ENCODE data around the gene RAB20. TPM values are rescaled to one million over a fixed set of nuclear protein-coding genes. Genes with fewer than 3 reads are reported as not detected.
A peak's percentile ranks its signal among the peaks of the same experiment; 100 is the strongest.

The RAB20 gene
- total and polyA plus RNA-seq, 9 of the 15 experiments (the other 6 are each of a cell fraction or from before 2014, with no cell fraction given) = 0.62 to 9.2 (median 5.4) TPM

DNA sequence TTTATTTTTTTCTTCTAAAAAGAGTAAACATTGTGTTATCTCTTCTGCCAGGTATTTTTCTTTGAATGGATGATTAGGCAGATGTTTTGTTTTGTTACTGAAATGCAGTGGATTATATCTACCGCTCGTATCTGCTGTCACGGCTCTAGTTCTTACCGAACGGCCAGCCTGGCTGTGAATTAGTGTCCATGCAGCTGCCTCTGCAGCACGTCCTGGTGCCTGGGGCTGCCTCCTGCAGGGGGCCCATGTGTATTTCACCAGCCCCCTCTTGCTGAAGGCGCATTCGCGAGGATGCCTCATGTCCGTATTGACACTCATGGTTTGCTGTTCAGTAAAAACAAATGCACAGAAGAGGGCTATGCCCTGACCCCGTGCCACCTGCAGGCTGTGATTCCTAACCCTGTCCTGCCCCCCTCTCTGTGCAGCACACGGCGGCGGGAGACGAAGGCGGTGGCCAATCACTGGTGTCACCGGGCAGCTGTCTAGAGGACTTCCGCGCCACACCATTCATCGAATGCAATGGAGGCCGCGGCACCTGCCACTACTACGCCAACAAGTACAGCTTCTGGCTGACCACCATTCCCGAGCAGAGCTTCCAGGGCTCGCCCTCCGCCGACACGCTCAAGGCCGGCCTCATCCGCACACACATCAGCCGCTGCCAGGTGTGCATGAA lies 49.9 kb downstream of the RAB20 start (continued):
- TF ChIP-seq, protein P1, sequence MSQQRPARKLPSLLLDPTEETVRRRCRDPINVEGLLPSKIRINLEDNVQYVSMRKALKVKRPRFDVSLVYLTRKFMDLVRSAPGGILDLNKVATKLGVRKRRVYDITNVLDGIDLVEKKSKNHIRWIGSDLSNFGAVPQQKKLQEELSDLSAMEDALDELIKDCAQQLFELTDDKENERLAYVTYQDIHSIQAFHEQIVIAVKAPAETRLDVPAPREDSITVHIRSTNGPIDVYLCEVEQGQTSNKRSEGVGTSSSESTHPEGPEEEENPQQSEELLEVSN (IDR thresholded peaks at IDR 0.05; ENCODE audit: borderline replicate concordance in 1 of 2, extremely low read depth in 1 of 2, insufficient read depth in 1 of 2, insufficient read length in 1 of 2, low read depth in 1 of 2, low read length in 1 of 2, poor library complexity in 1 of 2, severe bottlenecking in 1 of 2) = peak in 1 of 2 experiments; percentile 32
- TF ChIP-seq KAT2B (IDR thresholded peaks at IDR 0.05; ENCODE audit: low read depth, low read length) (no peak), ZNF253 (CRISPR knock-in tag; conservative IDR thresholded peaks at IDR 0.05) (no peak), HDAC3 (IDR thresholded peaks at IDR 0.05; ENCODE audit: borderline replicate concordance, partially characterized antibody) (no peak), GTF2A2 (tag; IDR thresholded peaks at IDR 0.05) (no peak), SAFB (IDR thresholded peaks at IDR 0.05; ENCODE audit: borderline replicate concordance, low read depth, low read length) (no peak), PTTG1 (tag; IDR thresholded peaks at IDR 0.05; ENCODE audit: low read depth) (no peak), HDAC1 (IDR thresholded peaks at IDR 0.05) (no peak), SMARCB1 (IDR thresholded peaks at IDR 0.05; ENCODE audit: insufficient read length, low read depth) (no peak), NR3C1 (CRISPR knock-in tag; IDR thresholded peaks at IDR 0.05) (no peak), ILF3 (IDR thresholded peaks at IDR 0.05; ENCODE audit: borderline replicate concordance) (no peak), ZNF212 (CRISPR knock-in tag; IDR thresholded peaks at IDR 0.05) (no peak), CHAMP1 (IDR thresholded peaks at IDR 0.05) (no peak), ZC3H8 (IDR thresholded peaks at IDR 0.05) (no peak), TAL1 (IDR thresholded peaks at IDR 0.05) (peak; percentile 56), CHCHD3 (CRISPR knock-in tag; IDR thresholded peaks at IDR 0.05) (no peak), MYC (IDR thresholded peaks at IDR 0.05; ENCODE audit: low read depth, low read length) (no peak), MYC (CRISPR knock-in tag; IDR thresholded peaks at IDR 0.05; ENCODE audit: borderline replicate concordance, low read depth) (no peak), TAF1 (IDR thresholded peaks at IDR 0.05; ENCODE audit: control insufficient read depth, extremely low read depth, insufficient read depth, low read length, severe bottlenecking) (no peak), MYNN (IDR thresholded peaks at IDR 0.05) (no peak), MYNN (CRISPR knock-in tag; IDR thresholded peaks at IDR 0.05) (no peak), ZNF717 (CRISPR knock-in tag; IDR thresholded peaks at IDR 0.05) (no peak), ZEB2 (IDR thresholded peaks at IDR 0.05) (no peak)
- TF ChIP-seq, protein P2, sequence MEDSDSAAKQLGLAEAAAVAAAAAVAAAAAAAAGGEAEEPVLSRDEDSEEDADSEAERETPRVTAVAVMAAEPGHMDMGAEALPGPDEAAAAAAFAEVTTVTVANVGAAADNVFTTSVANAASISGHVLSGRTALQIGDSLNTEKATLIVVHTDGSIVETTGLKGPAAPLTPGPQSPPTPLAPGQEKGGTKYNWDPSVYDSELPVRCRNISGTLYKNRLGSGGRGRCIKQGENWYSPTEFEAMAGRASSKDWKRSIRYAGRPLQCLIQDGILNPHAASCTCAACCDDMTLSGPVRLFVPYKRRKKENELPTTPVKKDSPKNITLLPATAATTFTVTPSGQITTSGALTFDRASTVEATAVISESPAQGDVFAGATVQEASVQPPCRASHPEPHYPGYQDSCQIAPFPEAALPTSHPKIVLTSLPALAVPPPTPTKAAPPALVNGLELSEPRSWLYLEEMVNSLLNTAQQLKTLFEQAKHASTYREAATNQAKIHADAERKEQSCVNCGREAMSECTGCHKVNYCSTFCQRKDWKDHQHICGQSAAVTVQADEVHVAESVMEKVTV (CRISPR knock-in tag; IDR thresholded peaks at IDR 0.05) = no peak
